Retinal pigment epithelial cell (primary cell): ENCODE measurements around the gene CORO1C.

Source experiments
- DNase-seq: peaks from one replicate; pipeline ENCODE4 v3.0.0-alpha.2; 2010; ENCODE audit warnings: low read depth
- H3K4me3 ChIP-seq: 2 replicates; pipeline ENCODE4 v1.5.1; 2011; ENCODE audit warnings: mild to moderate bottlenecking, low read length, control low read depth, moderate library complexity
- TF ChIP-seq, protein P1 (sequence below): conservative IDR thresholded peaks from 2 replicates; pipeline ENCODE4 v1.5.1; 2011; ENCODE audit warnings: low read depth, low read length, control low read depth, inconsistent platforms

CORO1C gene

DNA sequence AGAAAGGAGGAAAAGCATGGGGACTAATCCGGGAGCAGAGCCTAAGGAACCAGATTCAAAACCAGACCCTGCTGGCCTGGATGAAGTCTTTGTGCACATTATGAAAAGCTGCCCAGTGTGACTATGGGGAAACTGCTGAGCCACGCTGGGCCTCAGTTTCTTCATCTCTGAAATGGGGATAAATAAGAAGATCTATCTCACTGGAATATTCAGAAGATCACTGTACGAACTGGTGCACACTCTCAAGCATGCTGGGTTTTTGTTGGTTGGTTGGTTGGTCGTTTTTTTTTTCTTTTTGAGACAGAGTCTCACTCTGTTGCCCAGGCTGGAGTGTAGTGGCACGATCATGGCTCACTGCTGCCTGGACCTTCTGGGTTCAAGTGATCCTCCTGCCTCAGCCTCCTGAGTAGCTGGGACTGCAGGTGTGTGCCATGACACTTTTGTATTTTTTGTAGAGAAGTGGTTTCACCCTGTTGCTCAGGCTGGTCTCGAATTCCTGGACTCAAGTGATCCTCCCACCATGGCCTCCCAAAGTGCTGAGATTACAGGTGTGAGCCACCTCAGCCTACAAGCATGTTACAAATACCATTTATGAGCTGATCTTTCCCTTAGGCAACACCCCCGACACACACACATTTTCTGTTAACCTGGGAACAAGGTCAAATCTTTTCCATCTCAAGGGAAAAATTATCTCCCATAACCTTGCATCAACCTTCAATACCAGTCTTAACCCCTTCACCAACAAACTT lies 33.4 kb upstream of the CORO1C start:
- H3K4me3 ChIP-seq: no peak overlapping the region
- TF ChIP-seq, protein P1, sequence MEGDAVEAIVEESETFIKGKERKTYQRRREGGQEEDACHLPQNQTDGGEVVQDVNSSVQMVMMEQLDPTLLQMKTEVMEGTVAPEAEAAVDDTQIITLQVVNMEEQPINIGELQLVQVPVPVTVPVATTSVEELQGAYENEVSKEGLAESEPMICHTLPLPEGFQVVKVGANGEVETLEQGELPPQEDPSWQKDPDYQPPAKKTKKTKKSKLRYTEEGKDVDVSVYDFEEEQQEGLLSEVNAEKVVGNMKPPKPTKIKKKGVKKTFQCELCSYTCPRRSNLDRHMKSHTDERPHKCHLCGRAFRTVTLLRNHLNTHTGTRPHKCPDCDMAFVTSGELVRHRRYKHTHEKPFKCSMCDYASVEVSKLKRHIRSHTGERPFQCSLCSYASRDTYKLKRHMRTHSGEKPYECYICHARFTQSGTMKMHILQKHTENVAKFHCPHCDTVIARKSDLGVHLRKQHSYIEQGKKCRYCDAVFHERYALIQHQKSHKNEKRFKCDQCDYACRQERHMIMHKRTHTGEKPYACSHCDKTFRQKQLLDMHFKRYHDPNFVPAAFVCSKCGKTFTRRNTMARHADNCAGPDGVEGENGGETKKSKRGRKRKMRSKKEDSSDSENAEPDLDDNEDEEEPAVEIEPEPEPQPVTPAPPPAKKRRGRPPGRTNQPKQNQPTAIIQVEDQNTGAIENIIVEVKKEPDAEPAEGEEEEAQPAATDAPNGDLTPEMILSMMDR: no peak
- DNase-seq: no peak

DNA sequence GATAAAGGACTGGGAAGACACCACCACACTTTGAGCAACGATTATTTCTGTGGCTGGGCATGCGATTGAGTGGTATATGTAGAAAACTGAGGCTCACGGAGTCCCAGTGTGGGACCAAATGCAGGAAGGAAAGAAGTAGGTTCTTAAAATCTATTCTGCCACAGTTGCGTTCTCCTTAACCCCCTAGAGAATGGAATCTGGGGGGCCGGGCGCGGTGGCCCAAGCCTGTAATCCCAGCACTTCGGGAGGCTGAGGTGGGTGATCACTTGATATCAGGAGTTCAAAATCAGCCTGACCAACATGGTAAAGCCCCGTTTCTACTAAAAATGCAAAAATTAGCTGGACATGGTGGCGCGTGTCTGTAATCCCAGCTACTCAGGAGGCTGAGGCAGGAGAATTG lies 29.9 kb upstream of the CORO1C start:
- no peak overlapping the region for H3K4me3 ChIP-seq
- TF ChIP-seq, protein P1: no peak
- DNase-seq: no peak

DNA sequence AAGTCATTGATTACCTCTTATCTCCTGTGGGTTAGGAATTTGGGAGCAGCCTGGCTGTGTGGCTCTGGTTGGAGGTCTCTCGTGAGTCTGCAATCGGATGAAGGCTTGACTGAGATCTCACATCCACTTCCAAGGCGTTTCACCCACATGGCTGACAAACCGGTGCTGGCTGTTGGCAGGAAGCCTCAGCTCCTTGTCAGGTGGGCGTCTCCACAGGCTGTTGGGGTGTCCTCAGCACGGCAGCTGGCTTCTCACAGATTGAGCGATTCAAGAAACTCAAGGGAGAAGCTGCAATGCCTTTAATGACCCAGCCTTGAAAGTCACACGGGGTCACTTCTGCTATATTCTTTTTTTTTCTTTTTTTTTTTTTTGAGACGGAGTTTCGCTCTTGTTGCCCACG lies 28.6 kb upstream of the CORO1C start:
- TF ChIP-seq, protein P1: no peak
- DNase-seq: no peak
- no peak overlapping the region for H3K4me3 ChIP-seq

- H3K4me3 ChIP-seq: no peak overlapping the region
- no peak for DNase-seq
- TF ChIP-seq, protein P1: no peak
Observed at GRCh38 chr12:108757856-108758255, 26.5 kb upstream of the CORO1C start.

- TF ChIP-seq, protein P1: no peak
- H3K4me3 ChIP-seq: no peak overlapping the region
- no peak for DNase-seq
Observed at GRCh38 chr12:108756421-108756820, 25.1 kb upstream of the CORO1C start.

DNA sequence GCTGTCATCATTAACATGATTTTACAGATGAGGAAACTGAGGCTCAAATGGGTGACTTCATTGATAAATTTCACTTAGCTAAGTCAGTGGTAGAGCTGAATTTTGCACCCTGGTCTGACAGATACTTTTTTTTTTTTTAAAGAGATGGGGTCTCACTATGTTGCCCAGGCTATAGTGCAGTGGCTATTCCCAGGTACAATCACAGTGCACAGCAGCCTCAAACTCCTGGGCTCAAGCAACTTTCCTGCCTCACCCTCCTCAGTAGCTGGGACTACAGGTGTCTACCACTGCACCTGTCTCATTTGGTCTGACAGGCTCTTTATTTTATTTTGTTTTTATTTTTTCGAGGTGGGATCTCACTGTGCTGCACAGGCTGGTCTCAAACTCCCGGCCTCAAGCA lies 24.2 kb upstream of the CORO1C start:
- no peak overlapping the region for H3K4me3 ChIP-seq
- DNase-seq: no peak
- TF ChIP-seq, protein P1: no peak

GRCh38 chr12:108753976-108754375 lies 22.7 kb upstream of the CORO1C start:
- no peak for DNase-seq
- TF ChIP-seq, protein P1: no peak
- no peak overlapping the region for H3K4me3 ChIP-seq
